ENCODE measurements around the gene SPEG. TPM values are rescaled to one million over a fixed set of nuclear protein-coding genes. Genes with fewer than 3 reads are reported as not detected.

The SPEG gene
- total and polyA plus RNA-seq, 2 of the 8 experiments (the other 6 are each of a cell fraction or from before 2014, with no cell fraction given), result 19.9 to 32.0 TPM

- TF ChIP-seq RAD21 (IDR thresholded peaks at IDR 0.05 in 1 of 2, conservative IDR thresholded peaks at IDR 0.05 in 1 of 2; ENCODE audit: low read depth in 2 of 2, low read length in 2 of 2), result no peak
- no peak for TF ChIP-seq HDAC2 (IDR thresholded peaks at IDR 0.05; ENCODE audit: borderline replicate concordance in 1 of 2, low read depth in 2 of 2, low read length in 2 of 2)
- TF ChIP-seq SIX5 (IDR thresholded peaks at IDR 0.05; ENCODE audit: low read depth, low read length), result no peak
- TF ChIP-seq, protein P1, sequence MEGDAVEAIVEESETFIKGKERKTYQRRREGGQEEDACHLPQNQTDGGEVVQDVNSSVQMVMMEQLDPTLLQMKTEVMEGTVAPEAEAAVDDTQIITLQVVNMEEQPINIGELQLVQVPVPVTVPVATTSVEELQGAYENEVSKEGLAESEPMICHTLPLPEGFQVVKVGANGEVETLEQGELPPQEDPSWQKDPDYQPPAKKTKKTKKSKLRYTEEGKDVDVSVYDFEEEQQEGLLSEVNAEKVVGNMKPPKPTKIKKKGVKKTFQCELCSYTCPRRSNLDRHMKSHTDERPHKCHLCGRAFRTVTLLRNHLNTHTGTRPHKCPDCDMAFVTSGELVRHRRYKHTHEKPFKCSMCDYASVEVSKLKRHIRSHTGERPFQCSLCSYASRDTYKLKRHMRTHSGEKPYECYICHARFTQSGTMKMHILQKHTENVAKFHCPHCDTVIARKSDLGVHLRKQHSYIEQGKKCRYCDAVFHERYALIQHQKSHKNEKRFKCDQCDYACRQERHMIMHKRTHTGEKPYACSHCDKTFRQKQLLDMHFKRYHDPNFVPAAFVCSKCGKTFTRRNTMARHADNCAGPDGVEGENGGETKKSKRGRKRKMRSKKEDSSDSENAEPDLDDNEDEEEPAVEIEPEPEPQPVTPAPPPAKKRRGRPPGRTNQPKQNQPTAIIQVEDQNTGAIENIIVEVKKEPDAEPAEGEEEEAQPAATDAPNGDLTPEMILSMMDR (IDR thresholded peaks at IDR 0.05; ENCODE audit: control extremely low read depth in 1 of 3, insufficient read depth in 1 of 3, low read depth in 1 of 3, low read length in 3 of 3), result no peak
- no peak for TF ChIP-seq RXRA (IDR thresholded peaks at IDR 0.05; ENCODE audit: insufficient read depth, low read depth, low read length)
- no peak for TF ChIP-seq GTF2F1 (IDR thresholded peaks at IDR 0.05; ENCODE audit: borderline replicate concordance, low read depth, low read length)
- TF ChIP-seq SUZ12 (IDR thresholded peaks at IDR 0.05; ENCODE audit: low read length), result no peak
- TF ChIP-seq CBX8 (IDR thresholded peaks at IDR 0.05; ENCODE audit: borderline replicate concordance, low read depth, low read length), result no peak
- TF ChIP-seq, protein P2, sequence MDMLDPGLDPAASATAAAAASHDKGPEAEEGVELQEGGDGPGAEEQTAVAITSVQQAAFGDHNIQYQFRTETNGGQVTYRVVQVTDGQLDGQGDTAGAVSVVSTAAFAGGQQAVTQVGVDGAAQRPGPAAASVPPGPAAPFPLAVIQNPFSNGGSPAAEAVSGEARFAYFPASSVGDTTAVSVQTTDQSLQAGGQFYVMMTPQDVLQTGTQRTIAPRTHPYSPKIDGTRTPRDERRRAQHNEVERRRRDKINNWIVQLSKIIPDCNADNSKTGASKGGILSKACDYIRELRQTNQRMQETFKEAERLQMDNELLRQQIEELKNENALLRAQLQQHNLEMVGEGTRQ (IDR thresholded peaks at IDR 0.05; ENCODE audit: low read length), result no peak
- peak; percentile 58; the same call in 1 of the 2 replicates for TF ChIP-seq SP1 (IDR thresholded peaks at IDR 0.05; ENCODE audit: low read depth, low read length)
- TF ChIP-seq, protein P3, sequence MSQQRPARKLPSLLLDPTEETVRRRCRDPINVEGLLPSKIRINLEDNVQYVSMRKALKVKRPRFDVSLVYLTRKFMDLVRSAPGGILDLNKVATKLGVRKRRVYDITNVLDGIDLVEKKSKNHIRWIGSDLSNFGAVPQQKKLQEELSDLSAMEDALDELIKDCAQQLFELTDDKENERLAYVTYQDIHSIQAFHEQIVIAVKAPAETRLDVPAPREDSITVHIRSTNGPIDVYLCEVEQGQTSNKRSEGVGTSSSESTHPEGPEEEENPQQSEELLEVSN (IDR thresholded peaks at IDR 0.05), result peak; percentile 80
- TF ChIP-seq POU5F1 (IDR thresholded peaks at IDR 0.05; ENCODE audit: low read depth, low read length), result 0 out of 2 replicates have a peak, but pooled peaks have one; percentile 12
- no peak for TF ChIP-seq TEAD4 (IDR thresholded peaks at IDR 0.05; ENCODE audit: low read depth, low read length)
- no peak for TF ChIP-seq FOSL1 (IDR thresholded peaks at IDR 0.05; ENCODE audit: insufficient read depth, low read depth, low read length)
- no peak for TF ChIP-seq PHF8 (conservative IDR thresholded peaks at IDR 0.05; ENCODE audit: low read depth, low read length)
- no peak for TF ChIP-seq CREB1 (IDR thresholded peaks at IDR 0.05)
- TF ChIP-seq ZNF274 (IDR thresholded peaks at IDR 0.05; ENCODE audit: borderline replicate concordance, extremely low read depth, low read length), result no peak
Measured at GRCh38 chr2:219506802-219507526, 72.3 kb downstream of the SPEG start (continued).
